Measurements from ENCODE around the gene RPL18.

Gene RPL18

DNA sequence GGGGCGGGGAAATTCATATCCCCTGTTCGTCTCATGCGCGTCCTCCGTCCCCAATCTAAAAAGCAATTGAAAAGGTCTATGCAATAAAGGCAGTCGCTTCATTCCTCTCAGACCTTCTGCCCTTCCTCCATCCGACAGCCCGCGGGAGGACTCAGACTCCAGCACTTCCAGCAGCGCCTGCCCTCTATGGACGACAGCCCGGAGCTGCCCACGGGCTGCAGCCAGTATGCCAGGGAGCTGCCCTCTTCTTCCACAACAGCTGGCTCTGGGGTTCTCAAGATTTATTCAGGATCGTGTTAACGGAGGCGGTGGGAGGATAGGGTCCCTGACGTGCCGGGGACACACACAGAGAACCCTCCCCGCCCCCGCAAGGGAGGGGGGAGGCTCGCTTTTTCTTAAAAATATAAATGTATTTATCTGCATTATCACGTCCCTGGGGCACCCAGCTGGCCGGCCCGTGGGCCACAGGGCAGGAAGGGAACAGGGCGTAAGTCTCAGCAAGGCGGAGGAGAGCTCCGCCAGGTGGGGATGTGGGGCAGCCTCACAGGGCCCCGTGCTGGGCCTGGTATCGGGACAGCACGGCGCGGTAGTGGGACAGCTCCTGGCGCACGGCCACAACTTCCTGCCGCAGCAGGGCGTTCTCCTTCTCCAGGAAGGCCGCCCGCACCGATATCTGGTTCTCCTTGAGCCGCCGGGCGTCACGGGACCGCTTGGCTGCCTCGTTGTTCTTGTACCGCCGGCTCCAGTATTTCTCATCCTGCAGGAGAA lies 11.5 kb upstream of the RPL18 start:
- no peak for DNase-seq (ENCODE audit: low read depth in 2 of 2, low spot score in 1 of 2)

DNA sequence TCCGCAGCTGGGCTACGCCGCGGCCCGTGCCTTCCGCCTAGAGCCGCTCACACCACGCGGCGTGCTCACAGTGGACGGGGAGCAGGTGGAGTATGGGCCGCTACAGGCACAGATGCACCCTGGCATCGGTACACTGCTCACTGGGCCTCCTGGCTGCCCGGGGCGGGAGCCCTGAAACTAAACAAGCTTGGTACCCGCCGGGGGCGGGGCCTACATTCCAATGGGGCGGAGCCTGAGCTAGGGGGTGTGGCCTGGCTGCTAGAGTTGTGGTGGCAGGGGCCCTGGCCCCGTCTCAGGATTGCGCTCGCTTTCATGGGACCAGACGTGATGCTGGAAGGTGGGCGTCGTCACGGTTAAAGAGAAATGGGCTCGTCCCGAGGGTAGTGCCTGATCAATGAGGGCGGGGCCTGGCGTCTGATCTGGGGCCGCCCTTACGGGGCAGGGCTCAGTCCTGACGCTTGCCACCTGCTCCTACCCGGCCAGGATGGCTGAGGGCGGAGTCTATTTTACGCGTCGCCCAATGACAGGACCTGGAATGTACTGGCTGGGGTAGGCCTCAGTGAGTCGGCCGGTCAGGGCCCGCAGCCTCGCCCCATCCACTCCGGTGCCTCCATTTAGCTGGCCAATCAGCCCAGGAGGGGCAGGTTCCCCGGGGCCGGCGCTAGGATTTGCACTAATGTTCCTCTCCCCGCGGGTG lies 10.8 kb upstream of the RPL18 start:
- no peak for DNase-seq (ENCODE audit: low read depth in 2 of 2, low spot score in 1 of 2)

DNA sequence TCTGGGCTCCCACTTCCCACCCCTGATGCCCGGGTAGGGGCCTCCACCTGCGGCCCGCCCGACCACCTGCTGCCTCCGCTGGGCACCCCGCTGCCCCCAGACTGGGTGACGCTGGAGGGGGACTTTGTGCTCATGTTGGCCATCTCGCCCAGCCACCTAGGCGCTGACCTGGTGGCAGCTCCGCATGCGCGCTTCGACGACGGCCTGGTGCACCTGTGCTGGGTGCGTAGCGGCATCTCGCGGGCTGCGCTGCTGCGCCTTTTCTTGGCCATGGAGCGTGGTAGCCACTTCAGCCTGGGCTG lies 10.3 kb upstream of the RPL18 start:
- no peak for DNase-seq (ENCODE audit: low read depth in 2 of 2, low spot score in 1 of 2)

- no peak for DNase-seq (ENCODE audit: low read depth in 2 of 2, low spot score in 1 of 2)
These were observed 9.7 kb upstream of the RPL18 start for GRCh38 chr19:48628486-48629296.

- no peak for DNase-seq (ENCODE audit: low read depth in 2 of 2, low spot score in 1 of 2)
These were observed 8.9 kb upstream of the RPL18 start for GRCh38 chr19:48627865-48628314.

- no peak for DNase-seq (ENCODE audit: low read depth in 2 of 2, low spot score in 1 of 2)
These were observed 8.4 kb upstream of the RPL18 start for GRCh38 chr19:48627201-48627864.

DNA sequence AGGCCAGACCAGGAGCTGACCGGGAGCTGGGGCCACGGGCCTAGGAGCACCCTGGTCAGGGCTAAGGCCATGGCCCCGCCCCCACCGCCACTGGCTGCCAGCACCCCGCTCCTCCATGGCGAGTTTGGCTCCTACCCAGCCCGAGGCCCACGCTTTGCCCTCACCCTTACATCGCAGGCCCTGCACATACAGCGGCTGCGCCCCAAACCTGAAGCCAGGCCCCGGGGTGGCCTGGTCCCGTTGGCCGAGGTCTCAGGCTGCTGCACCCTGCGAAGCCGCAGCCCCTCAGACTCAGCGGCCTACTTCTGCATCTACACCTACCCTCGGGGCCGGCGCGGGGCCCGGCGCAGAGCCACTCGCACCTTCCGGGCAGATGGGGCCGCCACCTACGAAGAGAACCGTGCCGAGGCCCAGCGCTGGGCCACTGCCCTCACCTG lies 6.9 kb upstream of the RPL18 start:
- no peak for DNase-seq (ENCODE audit: low read depth in 2 of 2, low spot score in 1 of 2)

DNA sequence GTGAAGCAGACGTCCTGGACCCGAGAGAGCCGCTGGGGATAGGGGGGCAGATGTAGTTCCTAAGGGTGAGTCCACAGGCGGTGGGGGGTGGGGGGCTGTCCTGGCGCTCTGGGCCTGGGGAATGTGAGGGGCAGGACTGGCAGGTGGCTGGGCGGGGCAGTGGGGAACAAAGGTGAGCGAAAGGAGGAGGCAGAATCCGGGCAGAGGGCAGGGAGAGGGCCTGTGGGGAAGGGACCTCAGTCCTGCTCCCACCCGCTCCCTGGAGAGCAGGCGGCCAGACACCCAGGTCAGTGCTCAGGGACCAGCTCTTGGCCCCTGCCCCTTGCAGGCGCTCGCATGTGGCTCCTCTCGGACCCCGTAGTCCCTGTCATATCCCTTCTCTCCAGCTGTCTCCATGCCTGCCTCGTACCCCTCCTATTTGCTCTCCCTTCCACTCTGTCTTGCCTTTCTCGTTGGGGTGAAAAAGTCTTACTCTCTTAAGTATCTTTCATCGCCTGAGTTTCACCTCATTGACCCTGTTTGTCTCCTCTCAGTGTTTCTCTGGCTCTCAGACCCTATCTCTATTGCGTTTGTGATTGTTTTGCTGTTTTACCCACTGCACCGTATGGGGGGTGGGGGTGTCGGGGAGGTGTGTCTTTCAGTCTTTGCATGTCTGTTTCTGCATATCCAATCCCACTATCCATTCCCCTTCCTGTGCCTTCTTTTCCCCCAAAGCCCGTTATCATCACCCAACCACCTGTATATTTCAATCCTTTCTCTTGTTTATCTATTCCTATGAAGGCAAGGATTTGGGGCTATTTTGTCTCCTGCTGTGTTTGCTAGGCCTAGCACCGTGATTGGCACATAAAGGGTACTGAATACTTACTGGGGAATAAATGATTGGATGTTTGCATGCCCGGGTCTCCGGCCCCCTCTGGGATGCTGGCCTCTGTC lies 6.1 kb upstream of the RPL18 start:
- DNase-seq (ENCODE audit: low read depth in 2 of 2, low spot score in 1 of 2): no peak

- peak; percentile 87 to 91 for DNase-seq (ENCODE audit: low read depth in 2 of 2, low spot score in 1 of 2)
These were observed 5.2 kb upstream of the RPL18 start for GRCh38 chr19:48624067-48624594.

DNA sequence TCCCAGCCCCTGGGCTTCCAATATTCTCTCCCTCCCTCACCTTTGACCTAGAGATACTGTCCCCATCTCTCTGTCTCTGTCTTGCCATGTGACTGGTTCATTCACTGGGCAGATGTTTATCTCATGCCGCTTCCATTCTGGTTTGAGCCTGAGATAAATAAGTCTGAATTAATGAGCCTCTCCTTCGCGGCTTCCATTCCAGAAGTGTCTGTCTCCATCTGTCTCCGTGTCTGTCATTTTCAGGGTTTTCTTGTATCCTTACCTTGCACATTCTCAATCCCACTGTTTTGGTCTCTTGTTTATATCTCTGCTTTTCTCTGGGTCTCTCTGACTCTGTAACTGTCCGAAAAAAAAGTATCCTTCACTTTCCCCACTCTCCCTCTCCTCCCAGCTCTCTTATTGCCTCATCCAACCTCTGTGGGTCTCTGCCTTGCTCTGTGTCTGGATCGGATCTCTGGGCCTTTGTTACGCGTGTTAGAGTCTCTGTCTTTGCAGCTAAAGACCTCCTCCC lies 4.6 kb upstream of the RPL18 start:
- no peak for DNase-seq (ENCODE audit: low read depth in 2 of 2, low spot score in 1 of 2)

DNA sequence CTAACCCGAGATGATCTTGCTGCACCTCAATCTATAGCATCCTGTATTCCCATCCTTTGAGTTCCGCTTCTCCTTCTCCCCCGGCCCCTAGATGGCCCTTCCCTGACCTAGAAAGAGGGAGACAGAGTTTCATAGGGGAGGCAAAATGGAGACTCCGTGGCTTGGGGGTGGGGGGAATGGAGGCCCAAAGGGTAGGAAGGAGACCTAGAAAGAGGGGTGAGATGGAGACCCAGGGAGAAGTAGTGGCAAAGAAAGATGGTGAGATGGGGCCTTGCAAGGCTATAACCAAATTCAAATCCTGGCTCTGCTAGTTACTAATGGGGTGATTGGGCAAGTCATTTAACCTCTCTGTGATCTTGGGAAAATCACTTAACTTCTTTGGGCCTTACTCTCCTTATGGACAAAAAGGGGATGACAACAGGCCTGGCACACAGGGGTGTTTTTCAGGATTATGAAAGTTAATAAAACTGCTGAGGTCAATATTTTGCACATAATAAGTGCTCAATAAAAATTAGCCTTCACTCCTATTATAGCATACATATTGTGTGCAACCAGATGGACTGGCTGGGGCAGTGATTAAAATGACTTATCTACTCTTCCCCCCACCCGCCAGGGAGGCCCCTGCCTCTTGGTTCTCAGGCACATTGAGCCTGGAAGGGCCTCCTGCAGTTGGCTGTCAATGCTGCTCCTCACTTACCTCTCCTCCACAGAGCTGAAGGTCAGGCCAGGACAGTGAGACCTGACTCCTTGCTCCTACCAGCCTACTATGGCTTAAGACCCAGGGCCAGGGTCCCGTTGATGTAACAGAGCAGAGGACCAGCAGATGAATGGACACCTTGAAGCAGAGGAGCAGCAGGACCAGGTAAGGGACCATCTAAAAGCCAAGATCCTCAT lies 961 bp upstream of the RPL18 start:
- no peak for DNase-seq (ENCODE audit: low read depth in 2 of 2, low spot score in 1 of 2)

GRCh38 chr19:48618278-48618915 lies 581 bp downstream of the RPL18 start:
- DNase-seq (ENCODE audit: low read depth in 2 of 2, low spot score in 1 of 2): no peak

- no peak for DNase-seq (ENCODE audit: low read depth in 2 of 2, low spot score in 1 of 2)
These were observed 1.6 kb downstream of the RPL18 start for GRCh38 chr19:48617146-48617937.

GRCh38 chr19:48616491-48617056 lies 2.4 kb downstream of the RPL18 start:
- no peak for DNase-seq (ENCODE audit: low read depth in 2 of 2, low spot score in 1 of 2)

DNA sequence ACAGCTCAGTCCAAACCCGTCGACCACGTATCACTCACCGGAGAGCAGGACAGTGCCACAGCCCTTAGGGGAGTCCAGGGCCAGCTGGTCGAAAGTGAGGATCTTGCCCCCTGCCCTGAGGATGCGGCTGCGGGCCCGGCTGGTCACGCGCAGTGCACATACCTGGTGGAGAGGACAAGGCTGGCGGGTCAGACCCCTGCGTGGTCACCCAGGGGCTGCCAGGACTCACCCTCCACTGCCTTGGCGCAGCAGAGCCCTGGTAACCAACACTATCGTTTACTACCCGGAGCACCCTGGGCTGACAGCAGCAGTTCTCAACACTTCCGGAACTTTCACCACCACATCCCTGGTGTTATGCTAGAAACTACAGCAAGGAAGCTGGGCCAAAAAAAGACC lies 2.9 kb downstream of the RPL18 start:
- no peak for DNase-seq (ENCODE audit: low read depth in 2 of 2, low spot score in 1 of 2)

DNA sequence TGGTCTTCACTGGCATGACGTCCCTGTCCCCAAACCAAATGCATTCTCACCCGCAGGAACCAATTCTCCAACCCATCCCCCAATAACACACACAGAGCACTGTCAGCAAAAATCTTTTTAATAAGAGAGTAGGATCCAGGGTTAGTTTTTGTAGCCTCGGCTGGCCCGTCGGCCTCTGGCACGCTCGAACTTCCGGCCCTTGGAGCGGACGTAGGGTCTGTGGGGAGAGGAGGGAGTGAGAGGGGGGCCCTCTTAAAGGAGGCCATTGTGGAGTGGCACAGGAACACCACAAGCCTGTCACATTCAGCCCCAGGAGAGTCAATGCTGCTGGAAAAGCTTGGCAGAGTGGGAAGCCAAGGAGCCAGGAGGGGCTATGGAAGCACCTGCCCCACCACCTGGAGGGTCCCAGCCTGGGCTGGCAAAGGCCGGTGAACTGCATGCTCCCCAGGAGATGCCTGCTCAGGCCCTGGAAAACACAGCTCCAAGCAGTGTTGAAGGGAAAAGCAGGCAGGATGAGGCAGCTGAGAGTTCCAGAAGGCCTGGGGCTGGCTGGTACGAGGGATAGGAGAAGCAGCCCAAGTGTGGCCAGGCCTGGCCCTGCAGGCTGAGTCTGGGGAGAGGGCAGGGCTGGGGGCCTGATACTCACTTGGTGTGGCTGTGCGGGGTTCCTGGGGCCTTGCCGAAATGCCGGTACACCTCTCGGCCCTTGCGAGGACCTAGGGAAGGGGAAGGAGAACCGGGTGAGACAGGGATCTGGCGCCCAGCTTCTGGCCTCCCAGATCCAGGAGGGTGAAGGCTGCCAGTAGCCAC lies 3.5 kb downstream of the RPL18 start:
- no peak for DNase-seq (ENCODE audit: low read depth in 2 of 2, low spot score in 1 of 2)

Measured in stimulated activated CD8-positive, alpha-beta memory T cell treated with anti-CD3 and anti-CD28 coated beads, Interleukin-4, amount 100 ng/mL, for 1 hour (primary cell).